Osteoblast (primary cell): ENCODE measurements around the gene SMYD2. TPM values are rescaled to one million over a fixed set of nuclear protein-coding genes. Genes with fewer than 3 reads are reported as not detected.

Experiments used
- DNase-seq: peaks from one replicate; pipeline ENCODE4 v3.0.0; 2011; ENCODE audit warnings: low spot score, mixed read lengths; ENCODE audit not compliant: insufficient read length; ENCODE audit errors: missing footprints
- H2AFZ ChIP-seq: 2 replicates; pipeline ENCODE4 v1.6.0; 2011; ENCODE audit warnings: mild to moderate bottlenecking, low read length
- H3K27ac ChIP-seq: 2 replicates; pipeline ENCODE4 v1.5.1; 2011; ENCODE audit warnings: mild to moderate bottlenecking, low read depth, low read length, moderate library complexity
- H3K27me3 ChIP-seq: 2 replicates; pipeline ENCODE4 v1.6.0; 2012; ENCODE audit warnings: mild to moderate bottlenecking, control low read depth, inconsistent platforms, low read length, moderate library complexity; ENCODE audit not compliant: insufficient read depth
- H3K36me3 ChIP-seq: 2 replicates; pipeline ENCODE4 v1.5.1; 2011; ENCODE audit warnings: mild to moderate bottlenecking, low read length, control low read depth, moderate library complexity; ENCODE audit not compliant: insufficient read depth
- H3K4me1 ChIP-seq: 2 replicates; pipeline ENCODE4 v1.5.1; 2011; ENCODE audit warnings: mild to moderate bottlenecking, low read length, control low read depth, moderate library complexity; ENCODE audit not compliant: insufficient read depth
- H3K4me2 ChIP-seq: 2 replicates; pipeline ENCODE4 v1.6.0; 2011; ENCODE audit warnings: mild to moderate bottlenecking, low read length; ENCODE audit not compliant: insufficient read depth
- H3K4me3 ChIP-seq: fragments of 200-600 bp; sonication (generic); 3 replicates; pipeline ENCODE4 v1.5.1; 2012; ENCODE audit warnings: mild to moderate bottlenecking, low read length, inconsistent platforms; ENCODE audit not compliant: insufficient read depth
- H3K79me2 ChIP-seq: 2 replicates; pipeline ENCODE4 v1.6.0; 2012; ENCODE audit warnings: mild to moderate bottlenecking, low read length, control low read depth, inconsistent platforms; ENCODE audit not compliant: insufficient read depth
- H3K9me3 ChIP-seq: 2 replicates; pipeline ENCODE4 v1.5.1; 2011; ENCODE audit warnings: low read depth, low read length, control low read depth
- H4K20me1 ChIP-seq: 2 replicates; pipeline ENCODE4 v1.6.0; 2012; ENCODE audit warnings: mild to moderate bottlenecking, low read length, control low read depth; ENCODE audit not compliant: insufficient read depth
- total RNA-seq: library from RNA; depleted of rRNA; stranded (reverse); fragments of >200 nt; gene quantifications from 2 replicates; pipeline ENCODE4 v1.2.3, GENCODE V29; 2012
- TF ChIP-seq, protein P1 (sequence below): IDR thresholded peaks from 2 replicates; pipeline ENCODE4 v1.5.1; 2011; ENCODE audit warnings: mild to moderate bottlenecking, low read depth, low read length, moderate library complexity; ENCODE audit errors: extremely low read depth

Gene SMYD2
- total RNA-seq, 1 donor: 39.4 TPM

DNA sequence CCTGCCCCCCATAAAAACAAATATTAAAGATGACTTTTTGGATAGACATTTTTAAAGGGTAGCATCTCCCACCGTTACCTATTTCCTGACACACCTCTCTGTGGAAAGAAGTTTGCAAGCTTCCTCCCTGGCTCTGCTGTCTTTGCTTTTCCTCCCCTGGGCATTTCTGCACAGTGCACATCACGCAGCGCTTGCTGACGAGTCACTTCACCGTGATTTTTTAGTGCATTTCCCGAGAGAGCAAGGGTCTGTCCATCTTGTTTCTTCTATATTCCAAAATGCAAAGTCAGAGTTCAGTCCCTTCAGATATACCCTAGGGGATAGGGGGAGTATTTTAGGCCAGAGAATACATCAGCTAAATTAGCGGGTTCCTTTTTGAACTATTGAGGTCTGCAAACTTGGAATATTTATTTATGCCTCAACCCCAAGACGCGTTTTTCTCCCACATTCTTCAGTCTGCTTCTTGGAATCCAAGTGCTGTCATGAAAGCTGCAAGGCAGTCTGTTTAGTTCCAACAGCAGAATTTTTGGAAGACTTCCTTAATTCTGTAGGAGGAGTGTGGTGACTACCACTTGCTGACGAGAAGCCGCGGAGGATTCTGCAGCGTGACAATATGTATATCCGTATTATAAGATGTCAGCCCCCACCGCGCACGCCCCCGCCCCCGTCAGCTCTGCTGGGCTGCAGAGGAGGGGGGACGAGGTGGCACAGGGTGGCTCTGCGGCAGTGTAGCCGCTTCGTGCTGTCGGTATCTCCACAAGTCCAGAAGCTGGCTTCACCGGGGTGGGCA lies 22.4 kb downstream of the SMYD2 start:
- H3K4me2 ChIP-seq: peak overlapping the region; percentile 67
- H4K20me1 ChIP-seq: peaks cover 3% of the 10 kb centered on the region
- peak; percentile 79 for DNase-seq
- H3K36me3 ChIP-seq: no peaks in the 10 kb centered on the region
- TF ChIP-seq, protein P1, sequence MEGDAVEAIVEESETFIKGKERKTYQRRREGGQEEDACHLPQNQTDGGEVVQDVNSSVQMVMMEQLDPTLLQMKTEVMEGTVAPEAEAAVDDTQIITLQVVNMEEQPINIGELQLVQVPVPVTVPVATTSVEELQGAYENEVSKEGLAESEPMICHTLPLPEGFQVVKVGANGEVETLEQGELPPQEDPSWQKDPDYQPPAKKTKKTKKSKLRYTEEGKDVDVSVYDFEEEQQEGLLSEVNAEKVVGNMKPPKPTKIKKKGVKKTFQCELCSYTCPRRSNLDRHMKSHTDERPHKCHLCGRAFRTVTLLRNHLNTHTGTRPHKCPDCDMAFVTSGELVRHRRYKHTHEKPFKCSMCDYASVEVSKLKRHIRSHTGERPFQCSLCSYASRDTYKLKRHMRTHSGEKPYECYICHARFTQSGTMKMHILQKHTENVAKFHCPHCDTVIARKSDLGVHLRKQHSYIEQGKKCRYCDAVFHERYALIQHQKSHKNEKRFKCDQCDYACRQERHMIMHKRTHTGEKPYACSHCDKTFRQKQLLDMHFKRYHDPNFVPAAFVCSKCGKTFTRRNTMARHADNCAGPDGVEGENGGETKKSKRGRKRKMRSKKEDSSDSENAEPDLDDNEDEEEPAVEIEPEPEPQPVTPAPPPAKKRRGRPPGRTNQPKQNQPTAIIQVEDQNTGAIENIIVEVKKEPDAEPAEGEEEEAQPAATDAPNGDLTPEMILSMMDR: no peak
- H3K4me1 ChIP-seq: peaks cover 10% of the 10 kb centered on the region
- H3K27me3 ChIP-seq: no peaks in the 10 kb centered on the region
- no peaks in the 10 kb centered on the region for H3K79me2 ChIP-seq
- no peak overlapping the region for H3K27ac ChIP-seq
- H3K4me3 ChIP-seq: peak overlapping the region; percentile 42
- H2AFZ ChIP-seq: no peak overlapping the region
- no peaks in the 10 kb centered on the region for H3K9me3 ChIP-seq

DNA sequence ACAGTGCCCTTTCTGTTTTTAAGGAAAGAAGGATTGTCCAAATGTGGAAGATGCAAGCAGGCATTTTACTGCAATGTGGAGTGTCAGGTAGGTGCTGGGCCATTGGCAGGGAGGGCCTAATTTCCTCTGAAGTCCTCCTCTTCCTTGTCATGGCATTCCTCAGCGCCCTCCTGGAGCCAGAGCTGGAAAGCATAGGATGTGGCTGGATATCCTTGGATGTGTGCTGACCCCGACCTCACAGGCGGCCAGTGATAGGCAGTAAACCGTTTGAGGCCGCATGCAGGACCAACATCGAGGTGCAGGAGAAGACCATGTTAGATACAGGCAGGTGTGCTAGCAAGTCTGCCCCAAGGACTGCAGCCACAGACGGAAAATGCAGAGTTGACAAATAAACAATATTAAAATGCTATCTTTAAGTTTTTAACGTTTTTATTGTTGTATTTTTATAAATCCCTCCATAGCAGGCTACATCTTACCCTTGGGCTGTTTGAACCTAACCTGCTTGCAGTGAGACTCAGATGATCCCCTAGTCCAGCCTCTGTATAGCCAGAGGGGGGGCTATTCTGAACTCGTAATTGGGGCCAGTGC lies 24.3 kb downstream of the SMYD2 start:
- Histone ChIP-seq H3K36me3 (no peaks in the 10 kb centered on the region), H3K27me3 (no peaks in the 10 kb centered on the region), H3K4me3 (no peak overlapping the region), H4K20me1 (peaks cover 3% of the 10 kb centered on the region), H3K4me1 (peaks cover 10% of the 10 kb centered on the region), H3K4me2 (no peak overlapping the region), H3K27ac (no peak overlapping the region), H3K9me3 (no peaks in the 10 kb centered on the region), H3K79me2 (no peaks in the 10 kb centered on the region), H2AFZ (no peak overlapping the region)
- DNase-seq: no peak
- TF ChIP-seq, protein P1: no peak

DNA sequence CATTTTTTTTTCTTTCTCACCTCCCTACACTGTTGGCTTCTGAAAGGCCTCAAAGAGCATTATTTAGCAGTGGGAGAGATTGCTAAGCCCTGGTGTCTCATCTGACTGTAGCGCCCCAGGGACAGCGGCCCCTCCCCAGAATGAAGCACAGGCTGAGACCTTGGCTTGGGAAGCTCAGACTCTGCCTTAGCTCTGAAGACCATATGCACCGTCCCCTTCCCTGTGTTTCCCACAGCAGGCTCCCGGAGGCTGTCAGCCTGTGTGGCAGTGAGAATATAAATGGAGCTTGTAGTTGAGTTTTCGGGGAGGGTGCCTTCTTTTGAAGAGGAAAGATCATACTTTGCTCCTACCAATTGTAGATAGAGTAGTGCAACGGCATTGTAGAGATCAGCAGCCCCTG lies 25.3 kb downstream of the SMYD2 start:
- H3K36me3 ChIP-seq: no peaks in the 10 kb centered on the region
- H3K27ac ChIP-seq: no peak overlapping the region
- peaks cover 10% of the 10 kb centered on the region for H3K4me1 ChIP-seq
- no peak overlapping the region for H3K4me3 ChIP-seq
- no peaks in the 10 kb centered on the region for H3K9me3 ChIP-seq
- no peaks in the 10 kb centered on the region for H3K79me2 ChIP-seq
- no peak overlapping the region for H2AFZ ChIP-seq
- DNase-seq: no peak
- H3K27me3 ChIP-seq: no peaks in the 10 kb centered on the region
- H4K20me1 ChIP-seq: peaks cover 3% of the 10 kb centered on the region
- TF ChIP-seq, protein P1: no peak
- no peak overlapping the region for H3K4me2 ChIP-seq

DNA sequence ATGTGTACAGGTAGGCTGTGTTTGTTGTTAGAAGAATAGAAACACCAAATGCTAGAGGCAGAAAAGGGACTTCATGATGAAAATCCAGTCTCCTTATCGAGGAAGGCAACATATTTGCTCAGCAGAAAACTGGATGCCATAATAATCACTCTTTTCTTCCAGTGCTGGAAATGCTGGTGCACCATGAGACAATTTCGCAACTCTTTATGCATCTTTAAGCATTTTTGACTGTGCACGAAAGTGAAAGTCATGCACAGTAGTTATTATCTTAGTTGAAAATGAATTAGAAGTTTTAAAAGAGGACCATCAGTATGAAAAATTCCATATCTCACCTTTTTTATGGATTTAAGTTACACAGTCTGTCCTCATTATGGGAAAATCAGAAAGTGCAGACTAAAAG lies 29.1 kb downstream of the SMYD2 start:
- no peak overlapping the region for H2AFZ ChIP-seq
- H3K4me3 ChIP-seq: no peak overlapping the region
- no peak overlapping the region for H3K27ac ChIP-seq
- no peaks in the 10 kb centered on the region for H3K79me2 ChIP-seq
- H3K27me3 ChIP-seq: no peaks in the 10 kb centered on the region
- no peaks in the 10 kb centered on the region for H4K20me1 ChIP-seq
- TF ChIP-seq, protein P1: no peak
- H3K4me1 ChIP-seq: no peaks in the 10 kb centered on the region
- no peak for DNase-seq
- H3K36me3 ChIP-seq: no peaks in the 10 kb centered on the region
- H3K4me2 ChIP-seq: peak overlapping the region; percentile 31
- no peaks in the 10 kb centered on the region for H3K9me3 ChIP-seq
